Type B pancreatic cell (in vitro differentiated cells): ENCODE data around the gene NPC2. TPM values are rescaled to one million over a fixed set of nuclear protein-coding genes. Genes with fewer than 3 reads are reported as not detected.

Source experiments
- DNase-seq: peaks from one replicate; pipeline ENCODE4 v3.0.0; 2021; ENCODE audit warnings: mixed read lengths; ENCODE audit not compliant: unreplicated experiment; ENCODE audit errors: extremely low spot score
- H3K27ac Mint-ChIP-seq: 2 replicates; pipeline ENCODE4 v1.8.0; 2021; ENCODE audit warnings: mild to moderate bottlenecking, mixed read lengths
- H3K27me3 Mint-ChIP-seq: 2 replicates; pipeline ENCODE4 v1.8.0; 2021; ENCODE audit warnings: mixed read lengths
- H3K36me3 Mint-ChIP-seq: 2 replicates; pipeline ENCODE4 v1.8.0; 2021; ENCODE audit warnings: mixed read lengths
- H3K4me1 Mint-ChIP-seq: one replicate; pipeline ENCODE4 v1.8.0; 2021; ENCODE audit warnings: mixed read lengths; ENCODE audit not compliant: unreplicated experiment
- H3K4me3 Mint-ChIP-seq: 2 replicates; pipeline ENCODE4 v1.8.0; 2021; ENCODE audit warnings: mild to moderate bottlenecking, mixed read lengths
- H3K9me3 Mint-ChIP-seq: 2 replicates; pipeline ENCODE4 v1.8.0; 2021; ENCODE audit warnings: mixed read lengths
- total RNA-seq: library from RNA; stranded (reverse); gene quantifications from 2 replicates; pipeline ENCODE4 v1.2.1, GENCODE V29; 2021; ENCODE audit warnings: low replicate concordance
- TF ChIP-seq, protein P1 (sequence below): fragments of 200-600 bp; sonication (generic); conservative IDR thresholded peaks from 2 replicates; pipeline ENCODE4 v1.5.0; 2021; ENCODE audit warnings: antibody characterized with exemption, mild to moderate bottlenecking

NPC2 gene
- total RNA-seq, 1 donor from 2014 or later: 165 TPM

DNA sequence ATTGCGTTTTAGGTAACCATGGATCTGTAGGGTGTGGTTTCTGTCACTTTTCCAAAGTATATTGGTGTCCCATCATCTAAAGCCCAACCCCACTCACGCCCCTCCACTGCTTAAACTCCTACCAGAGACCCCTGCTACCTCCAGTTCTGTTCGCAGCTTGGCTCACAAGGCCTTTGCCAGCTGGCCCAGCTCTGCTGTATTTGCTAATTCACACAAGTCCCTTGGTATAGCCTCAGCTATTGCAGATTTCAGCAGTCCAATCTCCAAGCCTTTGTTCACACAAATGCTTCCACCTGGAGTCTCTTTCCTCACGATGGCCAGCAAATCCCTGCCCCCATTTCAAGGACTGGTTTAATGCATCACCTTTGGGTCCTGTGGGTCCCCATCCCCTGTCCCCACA is 24.6 kb upstream of the NPC2 start:
- TF ChIP-seq, protein P1, sequence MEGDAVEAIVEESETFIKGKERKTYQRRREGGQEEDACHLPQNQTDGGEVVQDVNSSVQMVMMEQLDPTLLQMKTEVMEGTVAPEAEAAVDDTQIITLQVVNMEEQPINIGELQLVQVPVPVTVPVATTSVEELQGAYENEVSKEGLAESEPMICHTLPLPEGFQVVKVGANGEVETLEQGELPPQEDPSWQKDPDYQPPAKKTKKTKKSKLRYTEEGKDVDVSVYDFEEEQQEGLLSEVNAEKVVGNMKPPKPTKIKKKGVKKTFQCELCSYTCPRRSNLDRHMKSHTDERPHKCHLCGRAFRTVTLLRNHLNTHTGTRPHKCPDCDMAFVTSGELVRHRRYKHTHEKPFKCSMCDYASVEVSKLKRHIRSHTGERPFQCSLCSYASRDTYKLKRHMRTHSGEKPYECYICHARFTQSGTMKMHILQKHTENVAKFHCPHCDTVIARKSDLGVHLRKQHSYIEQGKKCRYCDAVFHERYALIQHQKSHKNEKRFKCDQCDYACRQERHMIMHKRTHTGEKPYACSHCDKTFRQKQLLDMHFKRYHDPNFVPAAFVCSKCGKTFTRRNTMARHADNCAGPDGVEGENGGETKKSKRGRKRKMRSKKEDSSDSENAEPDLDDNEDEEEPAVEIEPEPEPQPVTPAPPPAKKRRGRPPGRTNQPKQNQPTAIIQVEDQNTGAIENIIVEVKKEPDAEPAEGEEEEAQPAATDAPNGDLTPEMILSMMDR: no peak
- peaks cover 6% of the 10 kb centered on the region for H3K4me1 Mint-ChIP-seq
- H3K27ac Mint-ChIP-seq: no peak overlapping the region
- no peaks in the 10 kb centered on the region for H3K9me3 Mint-ChIP-seq
- no peaks in the 10 kb centered on the region for H3K27me3 Mint-ChIP-seq
- H3K36me3 Mint-ChIP-seq: no peaks in the 10 kb centered on the region
- no peak overlapping the region for H3K4me3 Mint-ChIP-seq
- DNase-seq: no peak

DNA sequence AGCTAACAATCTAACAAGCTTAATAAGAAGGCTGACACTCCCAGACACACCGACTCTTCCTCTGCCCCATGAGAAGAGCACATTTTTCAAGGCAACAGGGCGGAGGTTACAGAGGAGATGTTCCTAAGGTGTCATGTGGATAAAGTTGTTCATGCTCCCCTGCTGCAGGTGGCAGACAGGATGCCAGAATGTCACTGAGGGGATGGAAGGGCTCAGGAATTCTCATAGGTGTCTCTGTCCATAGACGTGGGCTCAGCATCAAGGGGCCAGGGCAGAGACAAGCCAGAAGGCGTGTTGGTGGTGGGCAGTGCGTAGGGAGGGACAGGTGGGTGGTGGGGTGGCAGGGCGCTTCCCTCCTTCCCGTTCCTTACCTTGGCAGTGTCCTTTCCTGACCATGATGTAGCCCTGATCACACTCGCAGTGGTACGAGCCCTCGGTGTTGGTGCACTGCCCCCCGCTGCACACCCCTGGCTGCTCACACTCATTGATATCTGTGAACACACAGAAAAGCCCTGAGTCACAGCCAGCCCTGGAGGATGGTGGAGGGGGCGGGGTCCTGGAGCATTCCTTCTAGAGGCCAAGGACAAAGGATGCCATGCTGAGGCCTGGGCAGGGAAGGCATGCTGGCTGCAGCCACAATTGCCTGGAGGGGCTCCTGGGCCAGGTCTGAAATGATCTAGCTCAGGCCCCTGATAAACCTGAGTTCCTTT is 23.5 kb upstream of the NPC2 start:
- Mint-ChIP-seq H3K27me3 (no peaks in the 10 kb centered on the region), H3K4me3 (no peak overlapping the region), H3K36me3 (no peaks in the 10 kb centered on the region), H3K9me3 (no peaks in the 10 kb centered on the region), H3K27ac (no peak overlapping the region), H3K4me1 (peaks cover 6% of the 10 kb centered on the region)
- TF ChIP-seq, protein P1: no peak
- DNase-seq: no peak

DNA sequence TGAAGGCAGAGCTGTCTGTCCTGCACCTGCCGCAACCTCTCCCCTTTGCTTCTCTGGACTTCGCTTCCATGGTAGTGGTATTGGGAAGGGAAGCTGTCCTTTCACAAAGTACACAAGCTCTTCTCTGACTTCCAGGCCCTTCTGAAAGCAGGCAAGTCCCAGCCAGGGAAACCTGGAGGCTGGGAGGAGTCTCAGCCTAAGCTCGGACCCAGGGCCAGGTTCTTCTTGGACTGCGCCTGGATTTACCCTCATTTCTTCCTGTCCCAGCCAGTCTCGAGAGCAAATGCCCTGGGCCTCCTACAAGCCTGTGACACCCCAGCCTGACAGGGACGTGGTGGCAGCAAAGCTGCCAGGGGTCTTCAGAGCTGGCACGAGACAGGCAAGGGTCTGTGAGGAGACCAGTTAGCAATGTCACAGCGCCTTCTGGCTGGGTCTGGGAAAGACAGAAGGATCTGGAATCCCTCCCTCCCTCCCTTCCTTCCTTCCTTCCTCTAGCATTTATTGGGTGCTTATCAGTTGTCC is 22.8 kb upstream of the NPC2 start:
- TF ChIP-seq, protein P1: no peak
- Mint-ChIP-seq H3K9me3 (no peaks in the 10 kb centered on the region), H3K4me3 (no peak overlapping the region), H3K4me1 (peaks cover 6% of the 10 kb centered on the region), H3K36me3 (no peaks in the 10 kb centered on the region), H3K27me3 (peaks cover 3% of the 10 kb centered on the region), H3K27ac (no peak overlapping the region)
- no peak for DNase-seq

DNA sequence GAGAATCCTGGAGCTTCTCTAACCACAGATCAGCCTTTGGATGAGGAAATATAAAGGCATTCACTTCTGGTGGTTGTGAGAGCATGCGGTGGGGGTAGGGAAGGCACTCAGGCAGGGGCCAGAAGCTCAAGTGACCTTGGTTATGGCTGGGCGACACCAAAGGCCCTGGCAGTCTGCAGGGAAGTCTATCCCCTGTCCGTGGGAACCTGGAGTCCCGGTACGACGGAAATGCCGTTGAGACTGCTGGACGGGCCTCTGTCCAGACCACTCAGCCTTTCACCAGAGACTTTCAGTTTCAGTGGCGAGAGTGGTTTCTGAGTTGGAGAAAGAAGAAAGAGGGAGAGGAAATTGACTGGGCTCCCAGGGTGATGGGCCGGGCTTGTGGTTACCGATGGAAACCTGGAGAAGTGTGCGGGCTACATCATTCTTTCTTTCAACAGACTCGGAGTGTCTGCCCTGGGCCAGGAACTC is 21.4 kb upstream of the NPC2 start:
- TF ChIP-seq, protein P1: no peak
- no peak for DNase-seq
- H3K4me1 Mint-ChIP-seq: peaks cover 6% of the 10 kb centered on the region
- no peaks in the 10 kb centered on the region for H3K9me3 Mint-ChIP-seq
- no peak overlapping the region for H3K4me3 Mint-ChIP-seq
- no peak overlapping the region for H3K27ac Mint-ChIP-seq
- H3K27me3 Mint-ChIP-seq: peaks cover 6% of the 10 kb centered on the region
- no peaks in the 10 kb centered on the region for H3K36me3 Mint-ChIP-seq

DNA sequence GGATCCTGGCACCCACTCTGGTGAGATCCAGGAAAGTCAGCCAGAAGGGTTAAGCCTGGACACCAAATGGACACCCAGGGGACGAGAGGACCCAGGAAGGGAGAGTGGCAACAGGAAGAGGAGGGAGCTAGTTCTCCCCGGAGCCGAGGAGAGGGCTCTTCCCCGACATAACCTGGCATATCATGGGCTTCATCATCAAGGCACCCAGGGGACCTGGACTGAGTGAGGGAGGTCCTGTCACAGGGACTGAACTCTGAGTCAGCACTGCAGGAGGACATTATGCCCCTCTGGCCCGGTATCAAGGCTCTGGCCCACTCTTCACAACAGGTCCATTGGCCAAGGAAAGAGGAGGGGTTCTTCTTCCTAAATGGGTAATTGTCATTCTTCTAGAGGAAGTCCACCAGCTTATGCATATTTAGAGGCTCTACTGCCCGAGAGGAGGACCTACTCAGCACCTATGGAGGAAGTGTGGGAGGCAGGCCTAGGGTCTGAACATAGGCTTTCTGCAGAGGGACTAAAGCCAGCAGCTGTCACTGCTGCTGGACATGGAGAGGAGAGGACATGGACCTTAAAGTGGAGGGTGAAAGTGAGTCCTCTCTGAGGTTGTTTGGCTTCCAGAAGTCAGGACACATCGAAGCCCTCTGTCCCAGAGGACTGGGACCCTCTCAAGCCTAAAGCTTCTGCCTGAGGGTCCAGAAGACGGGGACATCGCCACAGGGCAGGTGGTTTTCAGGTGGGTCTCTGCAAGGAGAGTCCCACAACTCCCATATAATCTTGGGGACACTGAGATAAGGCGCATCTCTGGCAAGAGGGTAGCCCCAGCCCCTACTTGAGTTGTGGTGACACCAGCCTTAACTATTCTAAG is 19.1 kb upstream of the NPC2 start:
- DNase-seq: no peak
- Mint-ChIP-seq H3K27me3 (peaks cover 8% of the 10 kb centered on the region), H3K9me3 (no peaks in the 10 kb centered on the region), H3K36me3 (no peaks in the 10 kb centered on the region), H3K27ac (no peak overlapping the region), H3K4me1 (no peaks in the 10 kb centered on the region), H3K4me3 (no peak overlapping the region)
- TF ChIP-seq, protein P1: no peak
